Endodermal cell (in vitro differentiated cells): ENCODE results near the gene CNFN. TPM values are rescaled to one million over a fixed set of nuclear protein-coding genes. Genes with fewer than 3 reads are reported as not detected.

Experiments
- DNase-seq: peaks from one replicate; pipeline ENCODE4 v3.0.0-alpha.2; 2017
- H3K27ac ChIP-seq: 2 replicates; pipeline ENCODE4 v1.5.1; 2013; ENCODE audit warnings: mild to moderate bottlenecking, low read depth, low read length, moderate library complexity
- H3K27me3 ChIP-seq: 2 replicates; pipeline ENCODE4 v1.6.1; 2013; ENCODE audit warnings: mild to moderate bottlenecking, low read length, moderate library complexity; ENCODE audit not compliant: insufficient read depth, control insufficient read depth, poor library complexity, severe bottlenecking
- H3K36me3 ChIP-seq: 2 replicates; pipeline ENCODE4 v1.7.0; 2013; ENCODE audit warnings: mild to moderate bottlenecking, low read length, moderate library complexity; ENCODE audit not compliant: control insufficient read depth, insufficient read depth
- H3K4me1 ChIP-seq: one replicate; pipeline ENCODE4 v1.7.0; 2013; ENCODE audit warnings: low read length; ENCODE audit not compliant: control insufficient read depth, insufficient read depth
- H3K4me3 ChIP-seq: 2 replicates; pipeline ENCODE4 v1.5.1; 2013; ENCODE audit warnings: mild to moderate bottlenecking, low read length, moderate library complexity
- H3K9ac ChIP-seq: 2 replicates; pipeline ENCODE4 v1.6.1; 2013; ENCODE audit warnings: mild to moderate bottlenecking, low read length, moderate library complexity; ENCODE audit not compliant: poor library complexity, severe bottlenecking; ENCODE audit errors: extremely low read depth
- H3K9me3 ChIP-seq: 2 replicates; pipeline ENCODE4 v1.6.1; 2013; ENCODE audit warnings: mild to moderate bottlenecking, low read length, moderate library complexity; ENCODE audit not compliant: control insufficient read depth
- H3K27ac Mint-ChIP-seq: 2 replicates; pipeline ENCODE4 v1.8.0; 2020; ENCODE audit warnings: mixed read lengths
- H3K27me3 Mint-ChIP-seq: 2 replicates; pipeline ENCODE4 v1.8.0; 2021; ENCODE audit warnings: mild to moderate bottlenecking, mixed read lengths; ENCODE audit not compliant: insufficient read depth
- H3K36me3 Mint-ChIP-seq: 2 replicates; pipeline ENCODE4 v1.8.0; 2020; ENCODE audit warnings: low read depth, mixed read lengths
- H3K4me1 Mint-ChIP-seq: 2 replicates; pipeline ENCODE4 v1.8.0; 2020; ENCODE audit warnings: mixed read lengths
- H3K4me3 Mint-ChIP-seq: 2 replicates; pipeline ENCODE4 v1.8.0; 2020; ENCODE audit warnings: mild to moderate bottlenecking, moderate library complexity, mixed read lengths
- H3K9me3 Mint-ChIP-seq: 2 replicates; pipeline ENCODE4 v1.8.0; 2020; ENCODE audit warnings: mild to moderate bottlenecking, mixed read lengths
- CTCF ChIP-seq: fragments of 200-600 bp; sonication (generic); conservative IDR thresholded peaks from 2 replicates; pipeline ENCODE4 v1.5.0; 2021; ENCODE audit warnings: antibody characterized with exemption, mild to moderate bottlenecking
- whole genome bisulfite sequencing, 2 experiments: methylation state at CpG; one replicate each; pipeline versions ENCODE4 v1.1.5 to v1.1.7; 2013; ENCODE audit warnings: missing lambda C conversion rate in 2 of 2, mixed read lengths in 1 of 2; ENCODE audit not compliant: insufficient coverage in 1 of 2, insufficient read length in 1 of 2; 5-methylcytosine and 5-hydroxymethylcytosine counted together
- total RNA-seq, 2 donors: library from RNA; stranded (reverse); fragmentation: NEBNext Ultra II Directional in 1 of 2; extraction: Animal tissue kit (Norgen Biotek cat#: 25700) in 1 of 2; gene quantifications; 2 replicates in 1 of 2; 3 replicates in 1 of 2; pipeline ENCODE4 v1.2.1, GENCODE V29; 2021

Gene CNFN
- total RNA-seq, 2 donors from 2014 or later: 5.0 to 6.6 TPM

- peak overlapping the region; percentile 95 for H3K4me3 ChIP-seq
- H3K27ac ChIP-seq: peak overlapping the region; percentile 69
- DNase-seq: peak; percentile 100
- H3K27ac Mint-ChIP-seq: peak overlapping the region; percentile 99
- WGBS, 2 experiments: 3 to 7% methylated on average over 19 to 42 of the region's 42 CpGs
- no peaks in the 10 kb centered on the region for H3K9me3 ChIP-seq
- peaks cover 27% of the 10 kb centered on the region for H3K27me3 Mint-ChIP-seq
- peaks cover 21% of the 10 kb centered on the region for H3K4me1 Mint-ChIP-seq
- no peaks in the 10 kb centered on the region for H3K4me1 ChIP-seq
- TF ChIP-seq CTCF: no peak
- H3K36me3 ChIP-seq: no peaks in the 10 kb centered on the region
- H3K4me3 Mint-ChIP-seq: peak overlapping the region; percentile 78
- H3K27me3 ChIP-seq: peaks cover 2% of the 10 kb centered on the region
- peak overlapping the region; percentile 67 for H3K9ac ChIP-seq
- peaks cover 7% of the 10 kb centered on the region for H3K36me3 Mint-ChIP-seq
- no peaks in the 10 kb centered on the region for H3K9me3 Mint-ChIP-seq
Measured at GRCh38 chr19:42396381-42397262, 6.5 kb upstream of the CNFN start.

GRCh38 chr19:42394751-42395150 lies 4.7 kb upstream of the CNFN start:
- H3K4me3 Mint-ChIP-seq: no peak overlapping the region

GRCh38 chr19:42392165-42392564 lies 2.1 kb upstream of the CNFN start:
- H3K4me1 Mint-ChIP-seq: peaks cover 8% of the 10 kb centered on the region
- no peak overlapping the region for H3K4me3 Mint-ChIP-seq
- H3K27me3 Mint-ChIP-seq: peaks cover 54% of the 10 kb centered on the region

More at GRCh38 chr19:42394751-42395150, 4.7 kb upstream of the CNFN start:
- DNase-seq: no peak
- Mint-ChIP-seq H3K27ac (no peak overlapping the region), H3K9me3 (no peaks in the 10 kb centered on the region), H3K4me1 (peaks cover 17% of the 10 kb centered on the region), H3K27me3 (peaks cover 45% of the 10 kb centered on the region), H3K36me3 (peaks cover 4% of the 10 kb centered on the region)
- Histone ChIP-seq H3K9me3 (no peaks in the 10 kb centered on the region), H3K9ac (no peak overlapping the region), H3K4me3 (no peak overlapping the region), H3K4me1 (no peaks in the 10 kb centered on the region), H3K27ac (no peak overlapping the region), H3K27me3 (peaks cover 20% of the 10 kb centered on the region), H3K36me3 (no peaks in the 10 kb centered on the region)
- WGBS, 2 experiments: 90 to 95% methylated on average over 5 to 8 of the region's 8 CpGs
- no peak for TF ChIP-seq CTCF

More at GRCh38 chr19:42392165-42392564, 2.1 kb upstream of the CNFN start:
- Histone ChIP-seq H3K4me3 (no peak overlapping the region), H3K9me3 (no peaks in the 10 kb centered on the region), H3K36me3 (no peaks in the 10 kb centered on the region), H3K27me3 (peaks cover 24% of the 10 kb centered on the region), H3K27ac (no peak overlapping the region), H3K9ac (no peak overlapping the region), H3K4me1 (no peaks in the 10 kb centered on the region)
- TF ChIP-seq CTCF: no peak
- DNase-seq: no peak
- no peaks in the 10 kb centered on the region for H3K9me3 Mint-ChIP-seq
- H3K36me3 Mint-ChIP-seq: no peaks in the 10 kb centered on the region
- 89 to 90% methylated on average over 2 to 4 of the region's 4 CpGs for WGBS, 2 experiments
- H3K27ac Mint-ChIP-seq: no peak overlapping the region
